HepG2 (cell line): ENCODE data around the gene BUD23. TPM values are rescaled to one million over a fixed set of nuclear protein-coding genes. Genes with fewer than 3 reads are reported as not detected.

ENCODE experiments used
- CEBPG ChIP-seq: IDR thresholded peaks from 2 replicates; pipeline ENCODE4 v1.6.1; 2016
- CREB1 ChIP-seq, 2 experiments: fragments of 450-650 bp in 1 of 2; IDR thresholded peaks; 2 replicates each; pipeline ENCODE4 v1.6.1; 2016 to 2017; ENCODE audit warnings: control low read depth in 1 of 2, mild to moderate bottlenecking in 1 of 2, missing compliant biosample characterization in 1 of 2, missing genetic modification characterization in 1 of 2
- GLMP ChIP-seq: sonication (generic); formaldehyde crosslinking; IDR thresholded peaks from 2 replicates; pipeline ENCODE4 v1.9.0; 2021; ENCODE audit warnings: missing genetic modification reagents, mild to moderate bottlenecking, borderline replicate concordance
- ISL2 ChIP-seq: sonication (generic); formaldehyde crosslinking; IDR thresholded peaks from 2 replicates; pipeline ENCODE4 v1.5.0; 2020; ENCODE audit warnings: missing genetic modification reagents
- MAZ ChIP-seq, 2 experiments: sonication (generic) in 1 of 2; formaldehyde crosslinking in 1 of 2; IDR thresholded peaks; 2 replicates each; pipeline versions ENCODE4 v1.5.0 to v1.6.1; 2012 to 2020; ENCODE audit warnings: low read depth in 2 of 2, mild to moderate bottlenecking in 2 of 2, borderline replicate concordance in 1 of 2, improper control_type of control experiment in 1 of 2, low read length in 1 of 2, missing genetic modification reagents in 1 of 2, moderate library complexity in 1 of 2
- MXI1 ChIP-seq: IDR thresholded peaks from 3 replicates; pipeline ENCODE4 v1.6.1; 2012; ENCODE audit warnings: low read depth, low read length, inconsistent platforms, borderline replicate concordance
- NFIC ChIP-seq: IDR thresholded peaks from 2 replicates; pipeline ENCODE4 v1.6.1; 2012; ENCODE audit warnings: mild to moderate bottlenecking, low read length, inconsistent platforms
- PPARG ChIP-seq: conservative IDR thresholded peaks from 2 replicates; pipeline ENCODE4 v1.6.1; 2016; ENCODE audit warnings: missing biosample characterization, missing genetic modification reagents
- PRDM15 ChIP-seq: sonication (generic); formaldehyde crosslinking; IDR thresholded peaks from 2 replicates; pipeline ENCODE4 v1.4.0; 2020; ENCODE audit warnings: missing genetic modification reagents
- RELA ChIP-seq: sonication (generic); formaldehyde crosslinking; IDR thresholded peaks from 2 replicates; pipeline ENCODE4 v1.4.0; 2020; ENCODE audit warnings: missing genetic modification reagents
- TAF1 ChIP-seq: sonication (generic); formaldehyde crosslinking; IDR thresholded peaks from 2 replicates; pipeline ENCODE4 v1.4.0; 2020; ENCODE audit warnings: missing genetic modification reagents
- XBP1 ChIP-seq: sonication (generic); formaldehyde crosslinking; IDR thresholded peaks from 2 replicates; pipeline ENCODE4 v1.5.0; 2020; ENCODE audit warnings: missing genetic modification reagents
- ZFP91 ChIP-seq: sonication (generic); formaldehyde crosslinking; IDR thresholded peaks from 2 replicates; pipeline ENCODE4 v1.9.0; 2022; ENCODE audit warnings: missing genetic modification reagents, mild to moderate bottlenecking, borderline replicate concordance
- ZMAT3 ChIP-seq: sonication (generic); formaldehyde crosslinking; conservative IDR thresholded peaks from 2 replicates; pipeline ENCODE4 v1.7.0; 2021; ENCODE audit warnings: missing genetic modification reagents
- ZNF18 ChIP-seq: sonication (generic); formaldehyde crosslinking; IDR thresholded peaks from 2 replicates; pipeline ENCODE4 v1.8.0; 2022; ENCODE audit warnings: mild to moderate bottlenecking, missing genetic modification reagents; ENCODE audit not compliant: insufficient replicate concordance
- ZNF20 ChIP-seq: sonication (generic); formaldehyde crosslinking; IDR thresholded peaks from 2 replicates; pipeline ENCODE4 v1.4.0; 2020; ENCODE audit warnings: mild to moderate bottlenecking, moderate library complexity, missing genetic modification reagents
- ZNF713 ChIP-seq: sonication (generic); formaldehyde crosslinking; IDR thresholded peaks from 2 replicates; pipeline ENCODE4 v1.4.0; 2020; ENCODE audit warnings: mild to moderate bottlenecking, missing genetic modification reagents
- ZNF746 ChIP-seq: sonication (generic); formaldehyde crosslinking; IDR thresholded peaks from 2 replicates; pipeline ENCODE4 v1.8.0; 2022; ENCODE audit warnings: mild to moderate bottlenecking, missing genetic modification reagents
- ZNF772 ChIP-seq: sonication (generic); formaldehyde crosslinking; IDR thresholded peaks from 2 replicates; pipeline ENCODE4 v1.5.0; 2020; ENCODE audit warnings: mild to moderate bottlenecking, missing genetic modification reagents
- polyA plus RNA-seq, 8 experiments: library from polyadenylated mRNA; depleted of rRNA in 3 of 8; stranded (reverse) in 7 of 8; unstranded in 1 of 8; fragments of >200 nt; fragmentation: Illumina TruSeq in 4 of 8; extraction: Trizol in 4 of 8; gene quantifications; 2 replicates each; pipeline versions ENCODE4 v1.2.1 to v1.2.3, GENCODE V29; 2011 to 2016; ENCODE audit warnings: low read depth in 4 of 8, missing spikeins in 1 of 8, mixed read lengths in 1 of 8; ENCODE audit not compliant: insufficient read depth in 1 of 8
- total RNA-seq, 5 experiments: library from RNA; depleted of rRNA; stranded (reverse); fragments of >200 nt; fragmentation: Illumina TruSeq; extraction: Trizol; gene quantifications; 2 replicates each; pipeline ENCODE4 v1.2.3, GENCODE V29; 2016; ENCODE audit warnings: low read depth in 1 of 5

BUD23 gene
- total and polyA plus RNA-seq, 2 of the 13 experiments (the other 11 are each of a cell fraction or from before 2014, with no cell fraction given) = 47.5 to 54.5 TPM

- no peak for TF ChIP-seq PRDM15 (CRISPR knock-in tag)
- TF ChIP-seq ISL2 (CRISPR knock-in tag) = peak; percentile 57; the same call in 1 of the 2 replicates
- TF ChIP-seq XBP1 (CRISPR knock-in tag) = no peak
- peak; percentile 76; the same call in 1 of the 2 replicates for TF ChIP-seq ZFP91 (CRISPR knock-in tag)
- TF ChIP-seq MAZ (IDR thresholded peaks at IDR 0.05; ENCODE audit: borderline replicate concordance, low read depth, low read length) = peak; percentile 72
- peak; percentile 88 for TF ChIP-seq MAZ (CRISPR knock-in tag; IDR thresholded peaks at IDR 0.05; ENCODE audit: low read depth)
- peak; percentile 74 for TF ChIP-seq TAF1
- no peak for TF ChIP-seq ZNF713 (CRISPR knock-in tag)
- TF ChIP-seq ZNF20 (CRISPR knock-in tag) = no peak
- no peak; the same call in none of the 2 replicates for TF ChIP-seq ZNF772
- TF ChIP-seq CEBPG (CRISPR knock-in tag) = peak; percentile 95
- peak; percentile 84; the same call in 2 of the 3 replicates for TF ChIP-seq MXI1
- TF ChIP-seq ZNF18 (CRISPR knock-in tag) = peak; percentile 64
- TF ChIP-seq NFIC = no peak
- peak; percentile 70 for TF ChIP-seq CREB1 (IDR thresholded peaks at IDR 0.05)
- no peak for TF ChIP-seq CREB1 (CRISPR knock-in tag; IDR thresholded peaks at IDR 0.05)
- TF ChIP-seq GLMP (CRISPR knock-in tag) = no peak
- no peak for TF ChIP-seq ZNF746 (CRISPR knock-in tag)
- peak; percentile 32; the same call in 1 of the 2 replicates for TF ChIP-seq PPARG
- peak; percentile 80; the same call in 1 of the 2 replicates for TF ChIP-seq RELA (CRISPR knock-in tag)
- TF ChIP-seq ZMAT3 = 0 out of 2 replicates have a peak, but pooled peaks have one; percentile 69
Measured at GRCh38 chr7:73738612-73739386, 55.4 kb downstream of the BUD23 start, which contains the start of gene ABHD11 (continued).
